Esophagus squamous epithelium (tissue), 5 donors: ENCODE measurements around the gene TTC27. TPM values are rescaled to one million over a fixed set of nuclear protein-coding genes. Genes with fewer than 3 reads are reported as not detected.

Experiments
- DNase-seq: peaks from one replicate; lab custom pipeline; 2025; lab: John Stamatoyannopoulos, UW
- H3K27ac ChIP-seq, 4 donors: fragments of 200-600 bp; sonication (generic); one replicate each; pipeline ENCODE4 v1.5.1; 2016 to 2019; ENCODE audit warnings: mild to moderate bottlenecking in 1 of 4
- H3K27me3 ChIP-seq, 4 donors: fragments of 200-600 bp; sonication (generic); 1 replicate in 3 of 4; 2 replicates in 1 of 4; pipeline versions ENCODE4 v1.5.1 to v1.6.0; 2017 to 2021; ENCODE audit warnings: antibody characterized with exemption in 1 of 4
- H3K36me3 ChIP-seq, 3 donors: fragments of 200-600 bp; sonication (generic); one replicate each; pipeline ENCODE4 v1.5.1; 2016 to 2019
- H3K4me1 ChIP-seq, 3 donors: fragments of 200-600 bp; sonication (generic); one replicate each; pipeline ENCODE4 v1.5.1; 2017 to 2019
- H3K4me3 ChIP-seq, 4 donors: fragments of 200-600 bp; sonication (generic); 1 replicate in 3 of 4; 2 replicates in 1 of 4; pipeline ENCODE4 v1.5.1; 2016 to 2019; ENCODE audit warnings: mild to moderate bottlenecking in 2 of 4, moderate library complexity in 1 of 4
- H3K9me3 ChIP-seq, 3 donors: fragments of 200-600 bp; sonication (generic); one replicate each; pipeline ENCODE4 v1.5.1; 2016 to 2019
- CTCF ChIP-seq, 6 experiments: fragments of 450-650 bp in 4 of 6; fragments of 200-600 bp in 2 of 6; sonication (generic) in 2 of 6; IDR thresholded peaks; one replicate each; pipeline ENCODE4 v1.5.1; 2016 to 2019; ENCODE audit warnings: antibody characterized with exemption in 6 of 6, mild to moderate bottlenecking in 4 of 6, moderate library complexity in 4 of 6
- POLR2A ChIP-seq, 4 donors: fragments of 450-650 bp; IDR thresholded peaks; one replicate each; pipeline ENCODE4 v1.6.1; 2017; ENCODE audit warnings: antibody characterized with exemption in 4 of 4, mild to moderate bottlenecking in 4 of 4, moderate library complexity in 3 of 4
- WGBS, 2 donors: methylation state at CpG; one replicate each; pipeline ENCODE4 v1.1.5; 2018; 5-methylcytosine and 5-hydroxymethylcytosine counted together
- intact Hi-C: fragments of 100-400 bp; cut with DNase I; formaldehyde crosslinking; loops from one replicate; pipeline ENCODE4 v1.15.0; 2022
- total RNA-seq, 4 donors: library from RNA; depleted of rRNA; stranded (reverse); fragments of >200 nt; gene quantifications; one replicate each; pipeline ENCODE4 v1.1.0, GENCODE V29; 2016
- donor health status: DM: yes; HTN: yes; CAD: no.

The TTC27 gene
- total RNA-seq, 4 donors from 2014 or later, result 9.2 to 18.4 (median 16.6) TPM

DNA sequence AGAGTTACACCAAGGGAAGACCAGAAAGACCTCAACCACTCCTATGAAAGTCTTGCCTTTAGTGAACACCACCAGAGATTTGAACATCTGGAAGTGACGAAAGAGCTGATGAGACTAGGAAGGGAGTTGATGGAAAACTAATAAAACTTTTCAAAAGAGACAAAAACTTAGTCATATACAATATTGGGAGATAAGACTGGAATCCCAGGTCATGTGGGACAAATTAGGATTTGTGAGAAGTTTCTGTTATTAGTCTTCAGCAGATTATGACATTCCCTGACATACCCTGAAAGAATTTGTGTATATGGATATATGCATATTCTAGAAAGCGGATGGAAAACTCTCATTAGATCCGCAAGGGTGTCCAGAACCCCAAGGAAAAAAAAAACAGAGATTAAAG, 173.9 kb downstream of the TTC27 start:
- no peak for DNase-seq
- Histone ChIP-seq H3K27ac (no peak overlapping the region), H3K36me3 (no peaks in the 10 kb centered on the region), H3K4me3 (no peak overlapping the region), H3K9me3 (no peaks in the 10 kb centered on the region), H3K27me3 (no peaks in the 10 kb centered on the region), H3K4me1 (peaks cover 0 to 8% (median 0%) of the 10 kb centered on the region in 3 donors)
- WGBS, 2 donors, result 95 to 96% methylated on average over 3 of the region's 3 CpGs
- intact Hi-C loops, result no loop called here
- TF ChIP-seq POLR2A (IDR thresholded peaks at IDR 0.05) (no peak), CTCF (IDR thresholded peaks at IDR 0.05) (no peak)

- 88 to 98% methylated on average over 4 of the region's 4 CpGs for WGBS, 2 donors
- Histone ChIP-seq H3K4me1 (peaks cover 0 to 8% (median 0%) of the 10 kb centered on the region in 3 donors), H3K36me3 (no peaks in the 10 kb centered on the region), H3K27ac (no peak overlapping the region), H3K4me3 (no peak overlapping the region), H3K27me3 (no peaks in the 10 kb centered on the region), H3K9me3 (no peaks in the 10 kb centered on the region)
- DNase-seq, result no peak
- intact Hi-C loops, result no loop called here
- TF ChIP-seq POLR2A (IDR thresholded peaks at IDR 0.05), result no peak
- TF ChIP-seq CTCF (IDR thresholded peaks at IDR 0.05), result no peak
Measured at GRCh38 chr2:32802877-32803276, 175.0 kb downstream of the TTC27 start.

DNA sequence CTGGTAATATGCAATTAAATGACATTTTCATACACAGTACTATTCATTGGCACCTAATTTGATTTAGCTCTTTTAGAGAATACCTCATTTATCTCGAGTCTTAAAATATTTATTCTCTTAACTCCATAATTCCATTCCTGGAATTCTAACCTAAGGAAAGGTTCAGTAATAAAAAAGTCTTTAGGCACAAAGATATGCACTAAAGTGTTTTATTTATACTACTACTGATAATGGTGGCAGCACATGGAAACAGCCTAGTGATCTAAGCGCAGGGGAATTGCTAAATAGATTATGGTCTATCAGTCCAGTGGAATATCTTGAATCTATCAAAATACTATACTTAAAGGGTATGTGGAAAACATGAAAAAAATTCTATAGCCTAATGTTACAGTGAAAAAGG, 176.4 kb downstream of the TTC27 start:
- DNase-seq, result no peak

GRCh38 chr2:32805104-32806095, 177.6 kb downstream of the TTC27 start:
- intact Hi-C loops, result no loop called here
- Histone ChIP-seq H3K36me3 (no peaks in the 10 kb centered on the region), H3K9me3 (no peaks in the 10 kb centered on the region), H3K4me1 (peaks cover 0 to 9% (median 0%) of the 10 kb centered on the region in 3 donors), H3K27me3 (no peaks in the 10 kb centered on the region), H3K27ac (no peak overlapping the region), H3K4me3 (no peak overlapping the region)
- no peak for DNase-seq
- no peak for TF ChIP-seq CTCF (IDR thresholded peaks at IDR 0.05)
- no peak for TF ChIP-seq POLR2A (IDR thresholded peaks at IDR 0.05)
- WGBS, 2 donors, result 69 to 76% methylated on average over 4 of the region's 4 CpGs

More for the DNA sequence above, 176.4 kb downstream of the TTC27 start:
- Histone ChIP-seq H3K27me3 (no peaks in the 10 kb centered on the region), H3K4me1 (peaks cover 0 to 8% (median 0%) of the 10 kb centered on the region in 3 donors), H3K27ac (no peak overlapping the region), H3K4me3 (no peak overlapping the region), H3K36me3 (no peaks in the 10 kb centered on the region), H3K9me3 (no peaks in the 10 kb centered on the region)
- no peak for TF ChIP-seq POLR2A (IDR thresholded peaks at IDR 0.05)
- no peak for TF ChIP-seq CTCF (IDR thresholded peaks at IDR 0.05)
- intact Hi-C loops, result no loop called here
- WGBS, 2 donors, result 90 to 96% methylated on average over 2 of the region's 2 CpGs

- Histone ChIP-seq H3K27ac (no peak overlapping the region), H3K4me3 (no peak overlapping the region), H3K27me3 (no peaks in the 10 kb centered on the region), H3K36me3 (no peaks in the 10 kb centered on the region), H3K4me1 (peaks cover 0 to 22% (median 0%) of the 10 kb centered on the region in 3 donors), H3K9me3 (no peaks in the 10 kb centered on the region)
- intact Hi-C loops, result no loop called here
- 36 to 59% methylated on average over 1 of the region's 1 CpG for WGBS, 2 donors
- no peak for TF ChIP-seq CTCF (IDR thresholded peaks at IDR 0.05)
- TF ChIP-seq POLR2A (IDR thresholded peaks at IDR 0.05), result no peak
- no peak for DNase-seq
Measured at GRCh38 chr2:32806857-32807256, 179.0 kb downstream of the TTC27 start.
